HEK293 (cell line): Measurements from ENCODE around the gene PACSIN3.

Experiments
- CTCF ChIA-PET: fragments of 350-600 bp; formaldehyde crosslinking; extraction: SDS; loops from one replicate; lab custom pipeline; 2021; ENCODE audit warnings: antibody characterized with exemption; lab: Yijun Ruan, JAX
- POLR2A ChIA-PET: fragments of 300-600 bp; formaldehyde crosslinking; extraction: SDS; loops from one replicate; lab custom pipeline; 2020; ENCODE audit warnings: antibody characterized with exemption, inconsistent platforms; lab: Yijun Ruan, JAX
- H3K27ac ChIP-seq: fragments of 200-500 bp; sonication (Bioruptor generic); 2 replicates; pipeline ENCODE4 v1.5.1; 2014; ENCODE audit warnings: low read depth, low read length, control low read depth, inconsistent platforms; ENCODE audit errors: extremely low read depth
- H3K36me3 ChIP-seq, 2 experiments: fragments of 200-500 bp in 1 of 2; sonication (Bioruptor generic) in 1 of 2; 1 replicate in 1 of 2; 2 replicates in 1 of 2; pipeline ENCODE4 v1.5.1; 2014 to 2017; ENCODE audit warnings: inconsistent platforms in 2 of 2, low read length in 2 of 2; ENCODE audit not compliant: control insufficient read depth in 2 of 2, insufficient read depth in 1 of 2
- H3K4me1 ChIP-seq: fragments of 200-500 bp; sonication (Bioruptor generic); 2 replicates; pipeline ENCODE4 v1.5.1; 2014; ENCODE audit warnings: mild to moderate bottlenecking, low read length, inconsistent platforms; ENCODE audit not compliant: control insufficient read depth, insufficient read depth
- H3K4me3 ChIP-seq: 2 replicates; pipeline ENCODE4 v1.5.1; 2011; ENCODE audit warnings: low read depth, mild to moderate bottlenecking, control low read depth, low read length, moderate library complexity
- H3K9me3 ChIP-seq: fragments of 200-500 bp; sonication (Bioruptor generic); 2 replicates; pipeline ENCODE4 v1.5.1; 2014; ENCODE audit warnings: low read depth, low read length, inconsistent platforms; ENCODE audit not compliant: control insufficient read depth, insufficient read depth
- BCL11B ChIP-seq: fragments of 450-650 bp; formaldehyde crosslinking; IDR thresholded peaks from 2 replicates; pipeline ENCODE4 v1.5.1; 2016; ENCODE audit warnings: low read depth, missing biosample characterization, missing genetic modification characterization
- PRDM10 ChIP-seq: fragments of 450-650 bp; formaldehyde crosslinking; IDR thresholded peaks from 2 replicates; pipeline ENCODE4 v1.5.1; 2016; ENCODE audit warnings: missing biosample characterization, missing genetic modification characterization
- SP7 ChIP-seq: fragments of 450-650 bp; formaldehyde crosslinking; IDR thresholded peaks from 2 replicates; pipeline ENCODE4 v1.5.1; 2016; ENCODE audit warnings: missing biosample characterization, missing genetic modification characterization
- ZBTB20 ChIP-seq: fragments of 450-650 bp; formaldehyde crosslinking; IDR thresholded peaks from 2 replicates; pipeline ENCODE4 v1.5.1; 2016; ENCODE audit warnings: missing biosample characterization, missing genetic modification characterization
- ZFP41 ChIP-seq: fragments of 450-650 bp; formaldehyde crosslinking; IDR thresholded peaks from 2 replicates; pipeline ENCODE4 v1.5.1; 2016; ENCODE audit warnings: missing biosample characterization, missing genetic modification characterization, borderline replicate concordance
- ZNF112 ChIP-seq: fragments of 450-650 bp; formaldehyde crosslinking; IDR thresholded peaks from 2 replicates; pipeline ENCODE4 v1.5.0; 2017; ENCODE audit warnings: missing biosample characterization, missing genetic modification characterization
- ZNF114 ChIP-seq: fragments of 450-650 bp; formaldehyde crosslinking; IDR thresholded peaks from 2 replicates; pipeline ENCODE4 v1.5.0; 2017; ENCODE audit warnings: missing biosample characterization, missing genetic modification characterization
- ZNF324 ChIP-seq: fragments of 450-650 bp; formaldehyde crosslinking; IDR thresholded peaks from 2 replicates; pipeline ENCODE4 v1.5.1; 2016; ENCODE audit warnings: missing biosample characterization, missing genetic modification characterization
- ZNF335 ChIP-seq: fragments of 450-650 bp; formaldehyde crosslinking; conservative IDR thresholded peaks from 2 replicates; pipeline ENCODE4 v1.5.1; 2016; ENCODE audit warnings: missing biosample characterization, missing genetic modification characterization
- ZNF501 ChIP-seq: fragments of 450-650 bp; formaldehyde crosslinking; IDR thresholded peaks from 2 replicates; pipeline ENCODE4 v1.5.1; 2016; ENCODE audit warnings: missing biosample characterization, missing genetic modification characterization
- ZNF560 ChIP-seq: fragments of 450-650 bp; formaldehyde crosslinking; IDR thresholded peaks from 2 replicates; pipeline ENCODE4 v1.5.1; 2017; ENCODE audit warnings: missing biosample characterization, missing genetic modification characterization, borderline replicate concordance
- TF ChIP-seq, protein P1 (sequence below): fragments of 450-650 bp; formaldehyde crosslinking; IDR thresholded peaks from 2 replicates; pipeline ENCODE4; 2016; ENCODE audit warnings: missing biosample characterization, missing genetic modification characterization

PACSIN3 gene

GRCh38 chr11:47147681-47148080, 38.6 kb downstream of the PACSIN3 start:
- no peak overlapping the region for H3K27ac ChIP-seq
- H3K36me3 ChIP-seq, result peaks cover 0 to 5% of the 10 kb centered on the region in 2 experiments; a peak in 1 of 3 replicates
- ChIA-PET POLR2A (interaction anchor here (0.6 kb wide), 1 partner anchor 211 kb away, joined by 4 read pairs; the partner anchor contains the start of gene CSTPP1), CTCF (interaction anchor here (1.0 to 2.0 kb wide), 2 partner anchors 29 to 228 kb away, joined by 3 to 6 read pairs; no protein-coding TSS in a partner anchor)
- no peak overlapping the region for H3K4me3 ChIP-seq
- H3K9me3 ChIP-seq, result no peaks in the 10 kb centered on the region
- H3K4me1 ChIP-seq, result no peaks in the 10 kb centered on the region
- TF ChIP-seq ZNF324 (no peak), BCL11B (tag by site-specific recombination) (no peak), SP7 (tag by site-specific recombination) (no peak), ZNF114 (tag by site-specific recombination) (no peak), ZBTB20 (no peak)
- TF ChIP-seq, protein P1, sequence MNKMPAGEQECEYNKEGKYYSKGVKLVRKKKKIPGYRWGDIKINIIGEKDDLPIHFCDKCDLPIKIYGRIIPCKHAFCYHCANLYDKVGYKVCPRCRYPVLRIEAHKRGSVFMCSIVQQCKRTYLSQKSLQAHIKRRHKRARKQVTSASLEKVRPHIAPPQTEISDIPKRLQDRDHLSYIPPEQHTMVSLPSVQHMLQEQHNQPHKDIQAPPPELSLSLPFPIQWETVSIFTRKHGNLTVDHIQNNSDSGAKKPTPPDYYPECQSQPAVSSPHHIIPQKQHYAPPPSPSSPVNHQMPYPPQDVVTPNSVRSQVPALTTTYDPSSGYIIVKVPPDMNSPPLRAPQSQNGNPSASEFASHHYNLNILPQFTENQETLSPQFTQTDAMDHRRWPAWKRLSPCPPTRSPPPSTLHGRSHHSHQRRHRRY (tag by site-specific recombination), result no peak

DNA sequence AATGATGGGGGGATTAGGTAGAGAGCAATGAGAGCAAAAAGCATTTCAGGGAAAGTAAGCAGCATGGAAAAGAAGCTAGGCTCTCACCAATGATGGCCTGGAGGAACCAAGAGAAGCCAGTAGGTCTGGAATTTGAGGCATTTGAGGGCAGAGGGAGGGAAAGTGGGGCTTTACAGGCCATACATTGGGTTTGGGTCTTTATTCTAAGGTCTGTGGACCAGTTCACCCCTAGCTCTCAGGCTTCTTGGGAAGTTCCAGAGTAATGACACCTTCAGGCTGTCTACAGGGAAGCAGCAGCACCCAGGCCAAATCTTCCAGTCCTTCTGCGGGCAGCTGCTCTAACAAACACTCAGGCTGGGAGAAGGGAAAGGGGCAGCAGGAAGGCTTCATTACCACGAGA, 39.0 kb downstream of the PACSIN3 start:
- H3K4me1 ChIP-seq, result no peaks in the 10 kb centered on the region
- POLR2A ChIA-PET, result interaction anchor here (0.6 kb wide), 1 partner anchor 211 kb away, joined by 4 read pairs; the partner anchor contains the start of gene CSTPP1
- no peak overlapping the region for H3K4me3 ChIP-seq
- TF ChIP-seq PRDM10 (tag by site-specific recombination) (peak; percentile 70), ZNF501 (tag by site-specific recombination) (no peak)
- peaks cover 0 to 5% of the 10 kb centered on the region in 2 experiments; a peak in 1 of 3 replicates for H3K36me3 ChIP-seq
- CTCF ChIA-PET, result interaction anchor here (0.7 to 2.0 kb wide), 4 partner anchors 28 to 452 kb away, joined by 3 to 6 read pairs (median 3); no protein-coding TSS in a partner anchor
- no peak overlapping the region for H3K27ac ChIP-seq
- H3K9me3 ChIP-seq, result no peaks in the 10 kb centered on the region

DNA sequence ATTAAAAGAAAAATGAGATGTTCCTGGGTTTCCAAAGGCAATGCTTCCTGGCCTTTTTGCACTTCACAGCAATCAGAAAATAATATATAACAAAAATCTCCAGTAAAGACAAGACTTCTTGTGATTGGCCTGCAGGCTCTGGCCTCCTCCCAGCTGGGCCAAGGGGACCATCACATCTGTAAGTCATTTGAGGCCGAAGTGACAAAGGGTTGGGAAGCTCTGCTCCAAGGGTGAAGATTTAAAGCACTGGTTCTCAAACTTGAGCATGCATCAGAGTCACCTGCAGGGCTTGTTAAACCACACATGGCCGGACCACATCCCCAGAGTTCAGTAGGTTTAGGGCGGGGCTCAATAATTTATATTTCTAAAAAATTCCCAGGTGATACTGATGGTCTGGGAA, 41.7 kb downstream of the PACSIN3 start:
- Histone ChIP-seq H3K27ac (no peak overlapping the region), H3K36me3 (peaks cover 0 to 9% of the 10 kb centered on the region in 2 experiments; a peak in 1 of 3 replicates), H3K9me3 (no peaks in the 10 kb centered on the region), H3K4me1 (no peaks in the 10 kb centered on the region), H3K4me3 (no peak overlapping the region)
- ChIA-PET POLR2A (no interaction called here), CTCF (interaction anchor here (2.3 kb wide), 1 partner anchor 8 kb away, joined by 16 read pairs; no protein-coding TSS in a partner anchor)
- TF ChIP-seq ZNF112 (tag by site-specific recombination) (no peak), ZNF560 (tag by site-specific recombination) (no peak)

- no peaks in the 10 kb centered on the region for H3K4me1 ChIP-seq
- peaks cover 0 to 11% of the 10 kb centered on the region in 2 experiments; a peak in 2 of 3 replicates for H3K36me3 ChIP-seq
- no peak overlapping the region for H3K27ac ChIP-seq
- H3K4me3 ChIP-seq, result no peak overlapping the region
- no peaks in the 10 kb centered on the region for H3K9me3 ChIP-seq
- ChIA-PET POLR2A (interaction anchor here (0.7 to 0.8 kb wide), 2 partner anchors 20 to 207 kb away, joined by 3 read pairs; partner anchors contain the start of gene CSTPP1), CTCF (interaction anchor here (2.3 kb wide), 1 partner anchor 9 kb away, joined by 16 read pairs; no protein-coding TSS in a partner anchor)
- TF ChIP-seq ZNF335 (tag by site-specific recombination), result peak; percentile 48
- TF ChIP-seq ZFP41 (tag by site-specific recombination), result no peak
Measured at GRCh38 chr11:47143322-47143721, 42.9 kb downstream of the PACSIN3 start.
